Erythroblast (primary cell): ENCODE results near the gene NEURL1B.

Experiments used
- GATA1 ChIP-seq: IDR thresholded peaks from 2 replicates; pipeline ENCODE4 v1.6.1; 2011; ENCODE audit warnings: low read depth, mild to moderate bottlenecking, control low read depth, low read length, moderate library complexity
- POLR2A ChIP-seq: IDR thresholded peaks from 2 replicates; pipeline ENCODE4 v1.6.1; 2011; ENCODE audit warnings: mild to moderate bottlenecking, low read length

DNA sequence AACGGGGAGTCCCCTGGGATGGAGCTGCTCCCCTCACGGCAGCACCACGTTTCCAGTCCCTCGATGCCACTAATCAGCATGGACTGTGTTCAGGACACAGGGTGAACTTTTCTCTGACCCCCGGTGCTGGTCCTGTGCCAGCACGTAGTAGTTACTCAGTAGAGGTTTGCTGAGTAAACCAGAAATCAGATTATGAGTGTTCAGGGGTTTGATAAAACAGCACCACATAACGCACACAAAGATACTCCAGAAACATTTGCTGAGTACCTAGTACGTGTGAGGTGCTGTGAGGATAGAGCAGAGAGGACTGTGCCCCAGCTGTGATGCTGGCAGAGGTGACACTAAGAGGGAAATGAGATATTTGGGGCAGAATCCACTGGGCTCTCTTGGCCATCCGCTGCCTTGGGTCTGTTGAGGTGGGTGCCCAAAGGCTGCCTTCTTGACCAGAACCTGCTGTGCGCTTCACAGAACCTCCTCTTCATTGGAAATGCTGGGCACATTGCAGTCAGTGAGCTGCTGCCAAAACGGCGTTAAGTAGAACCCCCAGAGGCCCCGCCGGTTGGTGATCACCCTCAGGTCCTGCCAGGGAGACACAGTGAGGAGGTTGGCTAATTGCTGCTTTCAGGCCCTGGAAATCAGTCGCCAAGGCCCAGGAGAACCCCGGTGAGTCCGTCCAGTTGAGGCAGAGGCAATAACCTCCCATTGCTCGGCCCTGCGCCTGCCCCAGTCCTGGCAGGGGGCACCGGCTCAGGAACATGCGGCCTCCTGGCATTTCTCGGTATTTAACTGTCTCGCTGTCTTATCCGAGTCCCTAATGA, 49.4 kb downstream of the NEURL1B start:
- no peak for TF ChIP-seq POLR2A
- no peak for TF ChIP-seq GATA1
